ENCODE data around the gene ZNF609. TPM values are rescaled to one million over a fixed set of nuclear protein-coding genes. Genes with fewer than 3 reads are reported as not detected.

ZNF609 gene
- total RNA-seq, 4 donors from 2014 or later = 38.3 to 53.7 (median 45.3) TPM

DNA sequence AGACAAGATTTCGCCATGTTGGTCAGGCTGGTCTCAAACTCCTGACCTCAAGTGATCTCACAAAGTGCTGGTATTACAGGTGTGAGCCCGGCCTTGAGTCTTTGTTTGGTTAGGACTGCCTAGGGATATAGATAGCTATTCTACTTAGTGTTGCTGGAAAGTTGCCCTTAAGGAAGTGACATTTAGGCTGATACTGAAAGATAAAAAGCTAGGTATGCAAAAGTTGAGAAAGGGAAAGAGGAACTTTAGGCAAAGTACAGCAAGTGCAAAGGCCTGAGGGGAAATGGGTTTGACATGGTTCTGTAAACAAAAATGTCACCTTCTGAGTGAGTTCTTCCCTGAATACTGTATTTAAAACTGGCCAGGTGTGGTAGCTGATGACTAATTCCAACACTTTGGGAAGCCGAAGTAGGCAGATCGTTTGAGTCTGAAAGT, 111.5 kb downstream of the ZNF609 start:
- Histone ChIP-seq H3K27me3 (no peaks in the 10 kb centered on the region), H3K4me1 (peaks cover 7 to 62% (median 54%) of the 10 kb centered on the region in 4 donors), H3K27ac (replicated peaks in 1 of 4) (peak overlapping the region in 1 of 4 donors; percentile 75), H3K36me3 (no peaks in the 10 kb centered on the region), H3K4me3 (no peak overlapping the region), H3K9me3 (peaks cover 0 to 3% (median 0%) of the 10 kb centered on the region in 4 donors)
- no peak for DNase-seq (ENCODE audit: extremely low spot score)
- 71% methylated on average over 3 of the region's 4 CpGs for WGBS
- intact Hi-C loops (cut with DNase I) = no loop called here
- TF ChIP-seq, protein P1, sequence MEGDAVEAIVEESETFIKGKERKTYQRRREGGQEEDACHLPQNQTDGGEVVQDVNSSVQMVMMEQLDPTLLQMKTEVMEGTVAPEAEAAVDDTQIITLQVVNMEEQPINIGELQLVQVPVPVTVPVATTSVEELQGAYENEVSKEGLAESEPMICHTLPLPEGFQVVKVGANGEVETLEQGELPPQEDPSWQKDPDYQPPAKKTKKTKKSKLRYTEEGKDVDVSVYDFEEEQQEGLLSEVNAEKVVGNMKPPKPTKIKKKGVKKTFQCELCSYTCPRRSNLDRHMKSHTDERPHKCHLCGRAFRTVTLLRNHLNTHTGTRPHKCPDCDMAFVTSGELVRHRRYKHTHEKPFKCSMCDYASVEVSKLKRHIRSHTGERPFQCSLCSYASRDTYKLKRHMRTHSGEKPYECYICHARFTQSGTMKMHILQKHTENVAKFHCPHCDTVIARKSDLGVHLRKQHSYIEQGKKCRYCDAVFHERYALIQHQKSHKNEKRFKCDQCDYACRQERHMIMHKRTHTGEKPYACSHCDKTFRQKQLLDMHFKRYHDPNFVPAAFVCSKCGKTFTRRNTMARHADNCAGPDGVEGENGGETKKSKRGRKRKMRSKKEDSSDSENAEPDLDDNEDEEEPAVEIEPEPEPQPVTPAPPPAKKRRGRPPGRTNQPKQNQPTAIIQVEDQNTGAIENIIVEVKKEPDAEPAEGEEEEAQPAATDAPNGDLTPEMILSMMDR (IDR thresholded peaks at IDR 0.05) = no peak
- TF ChIP-seq POLR2AphosphoS5 (IDR thresholded peaks at IDR 0.05) = no peak
- no peak for TF ChIP-seq POLR2A (IDR thresholded peaks at IDR 0.05; ENCODE audit: low read depth)
- no peak for TF ChIP-seq EP300 (IDR thresholded peaks at IDR 0.05)

DNA sequence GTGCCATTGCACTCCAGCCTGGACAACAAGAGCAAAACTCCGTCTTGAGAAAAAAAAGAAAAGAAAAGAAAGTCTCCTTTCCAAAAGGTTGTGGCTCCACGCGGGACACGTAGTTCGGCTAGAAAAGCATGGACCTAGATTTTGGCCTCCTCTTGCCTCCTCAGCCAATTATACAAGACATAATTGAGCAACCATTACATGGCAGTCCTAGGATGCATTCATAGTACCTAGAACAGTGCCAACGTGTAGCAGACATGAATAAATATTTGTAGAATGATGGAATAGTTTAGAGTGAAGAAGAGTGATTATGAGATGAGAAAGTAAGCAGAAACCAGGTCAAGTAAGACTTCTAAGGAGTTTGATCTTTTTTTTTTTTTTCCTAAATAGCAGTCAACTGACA, 112.5 kb downstream of the ZNF609 start:
- Histone ChIP-seq H3K4me3 (no peak overlapping the region), H3K4me1 (peaks cover 7 to 57% (median 51%) of the 10 kb centered on the region in 4 donors), H3K27me3 (no peaks in the 10 kb centered on the region), H3K9me3 (peaks cover 0 to 3% (median 0%) of the 10 kb centered on the region in 4 donors), H3K27ac (replicated peaks in 1 of 4) (peak overlapping the region; percentile 40 to 75 (median 64)), H3K36me3 (no peaks in the 10 kb centered on the region)
- intact Hi-C loops (cut with DNase I) = no loop called here
- no peak for DNase-seq (ENCODE audit: extremely low spot score)
- TF ChIP-seq POLR2AphosphoS5 (IDR thresholded peaks at IDR 0.05) (peak; percentile 61 to 67), POLR2A (IDR thresholded peaks at IDR 0.05; ENCODE audit: low read depth) (no peak), EP300 (IDR thresholded peaks at IDR 0.05) (no peak)
- TF ChIP-seq, protein P1 (IDR thresholded peaks at IDR 0.05) = no peak
- 37% methylated on average over 6 of the region's 6 CpGs for WGBS

DNA sequence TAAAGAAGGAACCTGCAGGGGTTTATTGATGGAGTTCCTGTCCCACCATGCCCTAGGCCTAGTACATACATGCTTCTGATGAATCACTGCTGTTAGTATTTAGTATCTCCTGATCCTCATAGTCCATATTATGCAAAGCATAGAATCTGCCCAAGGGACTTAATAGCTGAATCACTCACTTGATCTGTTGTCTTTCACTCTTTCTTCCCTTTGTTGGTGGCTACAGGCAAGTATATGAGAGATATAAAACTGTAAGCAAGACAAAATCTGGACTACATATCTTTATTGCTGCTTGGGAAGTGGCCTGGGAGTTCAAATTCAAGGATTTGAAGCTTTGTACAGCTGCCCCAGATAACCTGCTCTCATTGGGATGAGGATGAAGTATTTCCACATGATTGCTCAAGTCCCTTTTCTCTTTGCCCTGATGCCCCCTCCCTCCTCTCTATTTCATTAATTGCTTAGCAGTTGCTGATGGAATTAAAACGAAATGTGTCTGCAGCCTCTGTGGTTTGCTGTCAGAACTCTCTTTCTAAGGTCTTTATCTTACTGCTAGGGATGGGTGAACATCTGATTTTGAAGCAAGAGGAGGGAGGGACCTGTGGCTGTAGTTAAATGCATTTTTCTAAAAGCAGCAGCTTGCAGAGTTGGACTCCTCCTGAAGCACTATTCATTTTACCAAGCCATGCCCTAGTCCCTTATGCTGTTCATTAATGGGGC, 114.1 kb downstream of the ZNF609 start:
- Histone ChIP-seq H3K27me3 (no peaks in the 10 kb centered on the region), H3K9me3 (peaks cover 0 to 3% (median 0%) of the 10 kb centered on the region in 4 donors), H3K36me3 (no peaks in the 10 kb centered on the region), H3K4me3 (no peak overlapping the region), H3K4me1 (peaks cover 0 to 41% (median 36%) of the 10 kb centered on the region in 4 donors), H3K27ac (replicated peaks in 1 of 4) (no peak overlapping the region)
- 95% methylated on average over 1 of the region's 1 CpG for WGBS
- no peak for TF ChIP-seq POLR2AphosphoS5 (IDR thresholded peaks at IDR 0.05)
- TF ChIP-seq POLR2A (IDR thresholded peaks at IDR 0.05; ENCODE audit: low read depth) = no peak
- TF ChIP-seq, protein P1 (IDR thresholded peaks at IDR 0.05) = no peak
- no peak for TF ChIP-seq EP300 (IDR thresholded peaks at IDR 0.05)
- intact Hi-C loops (cut with DNase I) = no loop called here
- DNase-seq (ENCODE audit: extremely low spot score) = no peak

GRCh38 chr15:64580696-64581407, 120.5 kb downstream of the ZNF609 start:
- Histone ChIP-seq H3K36me3 (no peaks in the 10 kb centered on the region), H3K27ac (replicated peaks in 1 of 4) (no peak overlapping the region), H3K9me3 (peaks cover 0 to 15% (median 3%) of the 10 kb centered on the region in 4 donors), H3K4me1 (peaks cover 0 to 17% (median 7%) of the 10 kb centered on the region in 4 donors), H3K27me3 (no peaks in the 10 kb centered on the region), H3K4me3 (no peak overlapping the region)
- TF ChIP-seq EP300 (IDR thresholded peaks at IDR 0.05) = no peak
- no peak for TF ChIP-seq POLR2AphosphoS5 (IDR thresholded peaks at IDR 0.05)
- TF ChIP-seq, protein P1 (IDR thresholded peaks at IDR 0.05) = no peak
- no peak for TF ChIP-seq POLR2A (IDR thresholded peaks at IDR 0.05; ENCODE audit: low read depth)
- no peak for DNase-seq (ENCODE audit: extremely low spot score)
- WGBS = 94% methylated on average over 9 of the region's 9 CpGs
- intact Hi-C loops (cut with DNase I) = no loop called here
